Kidney tubule cell (primary cell): ENCODE results near the gene NPTX1.

Experiments
- DNase-seq: peaks from one replicate; pipeline ENCODE4 v3.0.0-alpha.2; 2018; ENCODE audit warnings: low spot score

The NPTX1 gene, protein sequence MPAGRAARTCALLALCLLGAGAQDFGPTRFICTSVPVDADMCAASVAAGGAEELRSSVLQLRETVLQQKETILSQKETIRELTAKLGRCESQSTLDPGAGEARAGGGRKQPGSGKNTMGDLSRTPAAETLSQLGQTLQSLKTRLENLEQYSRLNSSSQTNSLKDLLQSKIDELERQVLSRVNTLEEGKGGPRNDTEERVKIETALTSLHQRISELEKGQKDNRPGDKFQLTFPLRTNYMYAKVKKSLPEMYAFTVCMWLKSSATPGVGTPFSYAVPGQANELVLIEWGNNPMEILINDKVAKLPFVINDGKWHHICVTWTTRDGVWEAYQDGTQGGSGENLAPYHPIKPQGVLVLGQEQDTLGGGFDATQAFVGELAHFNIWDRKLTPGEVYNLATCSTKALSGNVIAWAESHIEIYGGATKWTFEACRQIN

DNA sequence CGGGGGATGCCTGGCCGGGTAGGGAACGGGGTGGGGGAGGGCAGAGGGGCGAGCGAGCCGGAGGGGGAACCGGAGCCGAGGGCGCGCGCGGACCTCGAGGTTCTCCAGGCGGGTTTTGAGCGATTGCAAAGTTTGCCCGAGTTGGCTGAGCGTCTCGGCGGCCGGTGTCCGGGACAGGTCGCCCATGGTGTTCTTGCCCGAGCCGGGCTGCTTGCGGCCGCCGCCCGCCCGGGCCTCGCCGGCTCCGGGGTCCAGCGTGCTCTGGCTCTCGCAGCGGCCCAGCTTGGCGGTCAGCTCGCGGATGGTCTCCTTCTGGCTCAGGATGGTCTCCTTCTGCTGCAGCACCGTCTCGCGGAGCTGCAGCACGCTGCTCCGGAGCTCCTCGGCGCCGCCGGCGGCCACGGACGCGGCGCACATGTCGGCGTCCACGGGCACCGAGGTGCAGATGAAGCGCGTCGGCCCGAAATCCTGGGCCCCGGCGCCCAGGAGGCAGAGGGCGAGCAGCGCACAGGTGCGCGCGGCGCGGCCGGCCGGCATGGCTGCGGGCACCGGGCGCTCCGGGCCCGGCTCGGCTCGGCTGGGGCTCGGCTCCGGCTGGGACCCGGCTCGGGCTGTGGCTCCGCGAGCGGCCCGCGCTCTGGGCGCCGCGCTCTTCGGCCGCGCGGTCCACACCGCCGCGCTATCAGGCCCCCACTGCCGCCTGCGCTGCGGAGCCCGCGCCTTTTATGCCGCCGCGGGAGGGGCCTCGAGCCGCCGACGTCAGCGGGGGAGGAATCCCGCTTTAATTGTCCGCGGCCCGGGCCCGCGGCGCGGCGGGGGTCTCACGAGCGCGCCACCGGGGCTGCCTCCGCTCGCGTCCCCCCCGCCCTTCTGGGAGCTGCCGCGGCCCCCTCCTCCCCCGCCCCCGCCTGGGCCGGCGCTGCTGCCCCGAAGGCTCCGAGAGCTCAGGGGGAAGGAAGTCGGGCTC, at the start of gene NPTX1:
TSS of gene NPTX1 (minus strand) at position 698 of the 967 bp plus-strand sequence. CDS start at position 537, 161 bp downstream.
- peak; percentile 8 for DNase-seq

DNA sequence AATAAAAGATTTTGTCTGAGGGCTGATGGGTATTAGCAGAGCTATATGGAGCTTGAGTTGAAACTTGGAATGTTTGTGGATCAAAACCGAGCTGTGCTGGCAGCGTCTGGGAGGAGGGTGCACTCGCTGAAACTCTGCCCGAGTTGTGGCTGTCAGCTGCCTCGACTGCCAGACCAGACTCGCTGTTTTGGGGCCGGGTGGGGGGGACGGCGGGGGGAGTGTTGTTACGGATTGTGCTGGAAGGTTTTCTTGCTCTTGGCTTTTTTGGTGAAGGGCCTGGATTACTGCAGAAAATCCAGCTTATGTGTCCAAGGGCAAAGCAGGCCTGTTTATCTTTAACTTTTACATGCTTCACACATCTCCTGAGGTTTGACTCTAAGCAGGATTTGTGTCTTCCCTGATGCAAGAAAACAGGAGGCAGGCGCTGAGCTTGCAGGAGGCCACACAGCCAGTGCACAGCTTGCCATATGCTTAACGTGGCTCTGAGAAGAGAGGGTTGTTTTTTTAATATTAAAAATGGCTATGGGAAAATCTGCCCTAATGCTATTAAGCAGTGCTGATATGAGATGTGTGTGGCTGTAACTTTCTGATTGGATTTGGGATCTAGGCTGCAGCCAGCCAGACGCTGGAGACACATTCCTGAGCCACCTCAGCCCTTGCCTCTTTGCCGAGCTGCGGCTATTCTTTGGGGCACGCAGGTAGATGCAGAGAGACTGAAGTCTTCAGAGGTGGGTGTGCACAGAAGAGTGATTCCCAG, 47.7 kb upstream of the NPTX1 start:
- DNase-seq = no peak

DNA sequence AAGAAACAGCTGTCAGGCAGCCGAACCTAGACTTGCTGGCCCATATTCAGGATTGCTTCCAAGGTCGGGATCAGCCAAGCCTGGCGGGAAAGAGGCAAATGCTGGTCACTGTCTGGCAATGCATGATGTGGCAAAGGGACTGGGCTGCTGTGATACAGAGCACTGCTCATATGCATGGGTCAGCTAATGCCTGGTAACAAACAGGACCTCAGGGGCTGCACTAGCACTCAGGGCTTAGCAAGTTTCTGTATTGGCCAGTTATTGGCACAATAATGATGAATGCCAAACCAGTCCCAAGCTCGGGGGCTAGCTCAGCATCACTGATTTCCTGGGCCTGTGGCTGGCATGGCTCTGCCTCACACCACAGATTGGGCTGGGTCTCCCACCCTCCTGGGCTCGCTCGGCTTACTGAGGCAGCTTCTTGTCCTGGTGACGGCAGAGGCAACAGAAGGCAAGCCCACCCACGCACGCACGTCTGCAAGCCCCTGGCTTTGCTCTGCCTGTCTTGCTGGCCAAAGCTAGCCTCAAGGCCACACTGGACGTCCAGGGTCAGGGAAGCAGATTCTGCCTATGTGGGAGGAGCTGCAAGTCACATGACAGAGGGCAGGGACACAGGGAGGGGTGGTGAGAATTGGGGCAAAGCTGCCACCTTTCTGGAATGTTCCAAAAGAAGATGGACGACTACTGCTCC, 46.8 kb upstream of the NPTX1 start:
- DNase-seq = no peak

DNA sequence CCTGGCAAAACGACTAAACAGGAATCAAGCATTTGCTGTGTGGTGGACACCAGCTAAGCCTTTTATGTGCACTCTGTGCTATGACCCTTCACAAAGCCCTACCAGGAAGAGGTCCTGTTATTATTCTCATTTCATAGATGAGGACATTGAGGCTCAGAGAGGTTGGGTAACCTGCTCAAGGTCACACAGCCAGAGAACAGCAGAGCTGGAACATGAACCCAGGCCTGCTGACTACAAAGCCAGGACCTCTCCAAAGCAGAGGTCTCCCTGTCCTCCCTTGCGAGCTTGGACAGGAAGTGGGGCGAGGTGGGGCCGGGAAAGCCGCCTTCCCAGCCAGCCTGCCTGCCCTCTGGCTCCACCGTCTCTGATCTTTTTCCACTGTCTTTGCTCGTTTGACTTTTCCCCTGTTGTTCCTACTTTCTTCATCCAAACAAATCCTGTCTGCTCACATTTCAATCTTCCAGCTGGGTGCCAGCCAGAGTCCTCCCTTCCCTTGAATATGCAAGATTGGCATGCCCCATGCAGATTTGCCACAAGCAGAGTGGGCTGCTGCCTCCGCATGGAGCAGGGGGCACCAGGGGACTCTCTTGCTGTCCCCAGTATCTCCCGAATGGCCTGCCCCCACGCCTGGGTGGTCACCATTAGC, 44.5 kb upstream of the NPTX1 start:
- no peak for DNase-seq

DNA sequence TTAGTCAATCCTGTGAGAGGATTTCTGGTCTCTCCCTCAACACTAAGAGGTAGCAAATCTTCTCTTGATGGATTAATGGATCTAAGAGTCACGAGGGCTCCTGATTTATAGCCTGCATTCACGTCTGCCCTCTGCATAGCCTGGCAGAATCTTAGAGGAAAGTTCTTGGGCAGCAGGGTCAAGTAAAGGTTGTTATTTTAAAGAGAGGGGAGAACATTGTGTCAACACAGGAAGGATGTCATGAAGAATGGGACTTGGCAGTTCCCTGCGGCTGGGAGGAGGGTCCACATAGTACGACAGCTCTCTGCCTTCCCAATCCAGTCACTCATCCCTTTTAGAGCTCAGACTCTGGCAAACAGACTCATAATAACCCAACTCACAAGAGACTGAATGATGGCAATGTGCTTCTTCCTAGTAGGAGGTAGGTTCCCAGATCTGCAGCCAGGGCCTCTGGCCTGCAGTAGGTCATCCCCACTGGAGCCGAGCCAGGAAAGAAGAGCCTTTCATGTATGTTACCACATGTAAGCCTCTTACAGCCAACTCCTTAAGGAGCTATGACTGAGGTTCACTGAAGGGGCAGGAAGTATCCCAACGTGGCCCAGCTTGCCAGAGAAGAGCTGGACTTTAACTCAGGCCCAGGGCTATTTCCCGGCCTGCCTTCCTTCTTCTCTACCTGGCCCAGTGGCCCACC, 42.8 kb upstream of the NPTX1 start:
- DNase-seq = no peak

DNA sequence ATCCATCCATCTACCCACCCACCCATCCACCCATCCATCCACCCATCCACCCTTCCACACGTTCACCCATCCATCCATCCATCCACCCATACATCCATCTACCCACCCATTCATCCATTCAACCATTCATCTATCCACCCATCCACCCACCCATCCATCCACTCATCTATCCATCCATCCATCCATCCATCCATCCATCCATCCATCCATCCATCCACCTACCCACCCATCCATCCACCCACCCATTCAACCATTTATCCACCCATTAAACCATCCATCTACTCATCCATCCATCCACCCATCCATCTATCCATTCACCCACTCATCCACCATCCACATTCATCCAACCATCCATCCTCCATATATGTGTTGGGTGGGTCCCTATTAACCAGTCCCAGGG, 42.0 kb upstream of the NPTX1 start:
- no peak for DNase-seq

DNA sequence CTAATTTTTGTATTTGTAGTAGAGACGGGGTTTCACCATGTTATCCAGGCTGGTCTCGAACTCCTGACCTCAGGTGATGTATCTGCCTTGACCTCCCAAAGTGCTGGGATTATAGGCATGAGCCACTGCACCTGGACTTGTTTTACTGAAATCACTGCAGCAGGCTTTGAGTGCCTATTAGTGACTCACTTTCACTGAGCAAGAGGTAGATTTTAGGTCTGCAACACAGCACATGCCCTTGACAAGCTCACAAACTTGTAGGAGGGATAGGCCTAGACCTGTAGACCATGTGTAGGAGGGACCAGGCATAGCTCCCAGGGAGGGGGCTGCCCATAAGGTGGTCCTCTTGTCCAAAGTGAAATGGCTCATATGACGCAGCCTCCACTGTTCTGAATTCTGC, 41.2 kb upstream of the NPTX1 start:
- DNase-seq = no peak

DNA sequence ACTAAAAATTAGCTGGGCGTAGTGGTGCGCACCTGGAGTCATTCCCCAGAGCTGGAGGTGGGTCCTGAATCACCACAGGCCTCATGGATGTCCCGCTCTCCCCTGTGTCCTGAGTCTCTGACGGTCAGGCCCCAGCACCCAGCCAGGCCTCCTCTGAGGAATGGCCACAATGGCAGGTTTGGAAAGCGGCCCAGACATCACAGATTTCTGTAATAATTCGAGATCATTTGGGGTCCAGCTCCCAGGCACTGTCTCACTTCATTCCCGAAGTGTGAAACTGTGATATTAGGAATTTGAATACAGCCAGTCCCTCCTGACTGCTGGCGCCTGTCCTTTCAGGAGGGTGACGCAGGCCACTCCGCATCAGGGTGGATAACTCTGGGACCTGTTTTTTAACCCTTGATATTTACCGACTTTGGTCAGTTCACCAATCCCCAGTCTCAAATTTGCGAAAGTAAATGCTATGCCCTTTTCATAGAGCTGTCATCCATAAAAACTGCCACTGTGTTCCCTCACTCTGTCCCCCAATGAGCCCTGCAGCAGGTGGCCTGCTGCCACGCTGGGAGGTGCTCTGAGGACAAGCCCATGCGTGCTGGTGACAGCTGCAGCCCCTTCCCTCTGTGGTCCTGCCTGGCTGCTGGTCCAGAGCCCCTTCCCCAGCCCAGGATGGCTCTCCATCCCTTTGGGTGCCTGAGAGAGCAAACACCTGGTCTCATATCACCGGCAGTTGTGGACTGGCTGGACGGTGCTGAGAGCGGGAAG, 39.9 kb upstream of the NPTX1 start:
- no peak for DNase-seq

DNA sequence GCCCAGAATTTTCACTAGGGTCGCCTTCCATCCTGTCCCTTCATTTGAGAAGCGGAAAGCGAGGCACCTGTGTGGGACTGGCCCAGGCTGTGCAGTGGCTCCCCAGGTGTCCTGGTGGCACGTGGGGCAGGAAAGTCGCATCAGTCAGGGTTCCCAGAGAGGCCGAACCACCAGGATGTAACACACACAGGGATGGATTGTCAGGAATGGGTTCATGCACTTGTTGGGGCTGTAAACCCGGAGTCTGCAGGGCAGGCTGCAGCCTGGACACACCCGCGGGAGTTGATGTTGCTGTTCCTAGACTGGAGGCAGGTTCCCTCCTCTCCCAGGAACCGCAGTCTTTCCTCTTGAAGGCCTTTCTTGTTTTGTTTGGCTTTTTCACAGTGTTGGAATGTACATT, 37.5 kb upstream of the NPTX1 start:
- DNase-seq = no peak

DNA sequence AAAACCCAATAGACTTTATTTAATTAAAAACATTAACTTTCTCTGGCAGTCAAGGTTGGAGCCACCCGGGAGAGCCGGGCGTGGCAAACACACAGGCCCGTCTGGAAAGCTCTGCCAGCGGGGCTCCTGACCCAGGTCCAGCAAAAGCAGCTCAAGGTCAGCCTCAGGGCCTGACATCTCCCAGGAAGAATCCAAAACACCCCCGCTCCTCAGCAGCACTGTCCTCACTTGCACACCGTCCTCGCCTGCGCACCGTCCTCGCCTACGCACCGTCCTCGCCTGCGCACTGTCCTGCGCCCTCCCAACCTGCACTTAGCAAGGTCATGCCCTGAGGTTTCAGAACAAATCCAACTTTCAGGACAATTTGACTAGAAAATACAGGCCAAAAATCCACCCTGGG, 36.8 kb upstream of the NPTX1 start:
- DNase-seq = no peak

DNA sequence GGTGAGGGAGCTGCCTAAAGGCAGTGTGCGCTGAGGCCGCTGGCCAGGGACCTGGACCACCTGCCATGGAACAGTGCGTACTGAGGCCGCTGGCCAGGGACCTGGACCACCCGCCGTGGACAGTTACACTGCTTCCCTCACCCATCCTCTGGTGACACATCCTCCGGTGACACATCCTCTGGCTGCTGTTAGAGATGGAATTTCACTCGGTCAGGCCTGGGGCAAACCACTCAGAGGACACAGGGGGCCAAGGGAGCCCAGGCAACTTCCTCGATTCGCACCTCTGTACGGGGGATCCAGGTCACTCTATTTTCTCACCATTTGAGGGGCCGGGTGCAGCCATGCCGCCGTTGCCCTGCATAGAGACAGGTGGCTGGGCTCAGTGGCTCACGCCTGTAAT, 35.8 kb upstream of the NPTX1 start:
- DNase-seq = peak; percentile 50

DNA sequence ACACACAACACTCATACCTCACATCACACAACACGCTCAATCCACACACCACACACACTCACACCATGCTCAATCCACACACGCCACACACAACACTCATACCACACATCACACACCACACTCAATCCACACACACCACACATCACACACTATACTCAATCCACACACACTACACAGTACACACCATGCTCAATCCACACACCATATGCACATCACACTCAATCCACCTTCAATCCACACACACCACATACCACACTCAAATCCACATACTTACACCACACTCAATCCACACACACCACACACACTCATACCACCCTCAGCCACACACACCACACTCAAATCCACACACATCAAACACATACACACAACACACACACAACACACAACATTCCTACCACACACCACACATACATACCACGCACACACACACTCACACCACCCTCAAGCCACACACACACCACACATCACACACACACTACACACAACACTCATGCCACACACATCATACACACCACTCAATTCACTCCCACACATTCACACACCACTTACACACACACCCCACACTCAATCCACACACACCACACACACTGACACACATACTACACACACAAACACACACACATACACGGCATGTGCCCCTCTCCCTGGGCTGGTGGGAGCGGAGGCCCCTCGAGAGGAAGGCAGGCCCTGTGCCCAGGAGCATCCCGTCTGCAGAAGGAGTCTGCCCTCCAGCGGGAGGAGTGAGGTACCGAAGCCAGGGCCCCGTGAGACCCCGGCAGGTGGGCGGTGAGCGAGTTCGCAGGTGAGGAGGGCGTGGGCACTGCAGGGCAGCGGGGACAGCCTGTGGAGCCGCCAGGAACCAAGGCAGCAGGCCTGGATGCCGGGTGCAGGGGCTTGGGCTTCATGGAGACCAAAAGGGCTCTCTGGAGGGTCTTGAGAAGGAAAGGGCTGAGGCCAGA, 35.1 kb upstream of the NPTX1 start:
- no peak for DNase-seq

DNA sequence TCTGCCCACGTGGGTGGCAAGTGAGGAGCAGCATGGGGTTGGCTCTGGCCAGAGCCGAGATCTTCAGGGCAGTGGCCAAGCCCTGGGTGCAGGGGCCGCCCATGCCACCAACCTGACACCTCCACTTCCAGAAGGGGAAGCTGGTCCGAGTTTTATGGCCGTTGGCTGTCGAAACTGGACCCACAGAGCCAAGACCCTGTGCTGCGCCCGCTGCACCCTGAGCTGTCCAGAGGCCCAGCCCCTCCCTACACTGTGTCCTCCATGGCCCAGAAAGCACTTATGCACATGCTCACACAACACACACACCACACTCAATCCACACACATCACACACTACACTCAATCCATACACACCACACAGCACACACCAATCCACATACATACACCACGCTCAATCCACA, 34.4 kb upstream of the NPTX1 start:
- DNase-seq = no peak

DNA sequence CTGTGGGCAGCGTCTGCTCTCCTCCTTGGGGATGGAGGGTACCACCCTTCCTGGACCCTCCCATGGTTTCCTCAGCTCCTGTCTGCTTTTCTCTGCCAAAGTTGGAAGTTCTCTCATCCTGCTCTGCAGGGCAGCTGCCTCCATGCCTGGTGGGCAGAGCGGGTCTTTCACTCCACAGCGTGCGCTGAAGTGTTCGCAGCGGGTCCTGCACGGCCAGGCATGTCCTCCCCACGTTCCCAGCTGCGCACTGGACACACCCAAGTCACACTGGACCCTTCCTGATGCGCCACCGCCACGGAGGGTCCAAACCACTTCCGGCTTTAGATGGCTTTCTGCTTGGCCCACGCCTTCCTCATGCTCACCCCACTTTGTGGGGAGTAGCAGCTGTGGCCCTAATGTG, 33.7 kb upstream of the NPTX1 start:
- DNase-seq = no peak

DNA sequence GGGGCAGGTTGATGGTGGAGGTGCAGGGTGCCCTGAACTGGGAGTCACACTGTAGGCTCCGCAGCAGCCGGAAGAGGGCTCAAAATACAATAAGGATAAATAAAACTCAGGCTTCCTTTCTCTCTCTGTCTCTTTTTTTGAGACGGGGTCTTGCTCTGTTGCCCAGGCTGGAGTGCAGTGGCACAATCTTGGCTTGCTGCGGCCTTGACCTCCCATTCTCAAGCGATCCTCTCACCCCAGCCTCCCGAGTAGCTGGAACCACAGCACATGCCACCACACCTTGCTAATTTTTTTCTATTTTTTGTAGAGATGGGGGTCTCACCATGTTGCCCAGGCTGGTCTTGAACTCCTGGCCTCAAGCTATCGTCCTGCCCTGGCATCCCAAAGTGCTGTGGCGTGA, 32.9 kb upstream of the NPTX1 start:
- DNase-seq = no peak

DNA sequence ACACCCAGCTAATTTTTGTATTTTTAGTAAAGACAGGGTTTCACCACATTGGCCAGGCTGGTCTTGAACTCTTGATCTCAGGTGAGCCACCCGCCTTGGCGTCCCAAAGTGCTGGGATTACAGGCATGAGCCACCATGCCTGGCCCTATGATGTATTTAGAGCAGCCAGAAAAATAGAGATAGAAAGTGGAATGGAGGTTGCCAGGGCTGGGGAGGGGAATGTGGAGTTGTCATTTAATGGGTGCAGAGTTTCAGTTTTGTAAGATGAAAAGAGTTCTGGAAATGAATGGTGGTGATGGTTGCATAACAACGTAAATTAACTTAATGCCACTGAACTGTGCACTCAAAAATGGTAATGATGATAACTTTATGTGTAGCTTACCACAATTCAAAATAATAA, 31.6 kb upstream of the NPTX1 start:
- DNase-seq = no peak

DNA sequence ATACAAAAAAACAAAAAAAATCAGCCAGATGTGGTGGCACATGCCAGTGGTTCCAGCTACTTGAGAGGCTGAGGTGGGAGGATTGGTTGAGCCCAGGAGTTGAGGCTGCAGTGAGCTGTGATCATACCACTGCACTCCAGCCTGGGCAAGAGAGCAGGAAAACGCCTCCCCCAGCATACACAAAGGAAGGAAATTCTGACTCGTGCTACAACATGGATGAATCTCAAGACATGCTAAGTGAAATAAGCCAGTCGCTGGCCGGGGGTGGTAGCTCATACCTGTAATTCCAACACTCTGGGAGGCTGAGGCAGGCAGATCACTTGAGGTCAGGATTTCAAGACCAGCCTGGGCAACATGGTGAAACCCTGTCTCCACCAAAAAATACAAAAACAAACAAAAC, 30.8 kb upstream of the NPTX1 start:
- DNase-seq = peak; percentile 22

DNA sequence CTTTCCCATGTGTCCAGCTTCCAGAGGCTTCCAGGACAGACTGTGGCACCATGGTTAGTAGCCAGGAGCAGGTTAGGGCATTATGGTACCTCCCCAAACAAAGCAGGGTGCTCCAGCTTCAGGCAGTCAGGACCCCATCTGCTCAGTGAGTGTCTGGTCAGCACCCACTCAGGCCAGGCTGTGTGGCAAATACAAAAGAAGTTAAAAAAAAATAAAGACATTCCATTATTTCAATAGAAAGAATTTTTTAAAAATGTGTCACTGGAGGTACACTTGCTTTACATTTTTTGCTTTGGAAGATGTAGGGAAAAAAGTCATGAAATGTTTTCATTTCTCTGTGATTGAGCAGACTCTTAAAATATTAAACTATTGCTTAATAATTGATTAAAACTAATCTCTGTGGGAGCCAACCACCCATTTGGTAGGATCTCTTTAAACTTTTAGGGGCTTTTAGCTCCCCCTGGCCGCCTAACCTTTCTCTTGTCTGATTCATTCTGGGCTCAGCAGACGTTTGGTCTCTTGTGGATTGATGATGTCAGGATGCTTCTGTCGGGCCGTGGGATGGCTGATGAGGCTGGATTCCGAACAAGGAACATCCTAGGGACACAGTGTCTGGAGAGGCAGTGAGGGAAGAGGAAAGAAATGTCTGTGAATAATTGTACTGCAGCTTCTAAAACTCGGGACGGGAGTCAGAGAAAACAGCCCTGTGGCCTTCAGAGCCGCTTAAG, 28.4 kb upstream of the NPTX1 start:
- DNase-seq = peak; percentile 55
